ENCODE results near the gene ABL1. TPM values are rescaled to one million over a fixed set of nuclear protein-coding genes. Genes with fewer than 3 reads are reported as not detected.

ABL1 gene
- total and polyA plus RNA-seq, 2 of the 13 experiments (the other 11 are each of a cell fraction or from before 2014, with no cell fraction given) = 10.8 to 20.4 TPM

DNA sequence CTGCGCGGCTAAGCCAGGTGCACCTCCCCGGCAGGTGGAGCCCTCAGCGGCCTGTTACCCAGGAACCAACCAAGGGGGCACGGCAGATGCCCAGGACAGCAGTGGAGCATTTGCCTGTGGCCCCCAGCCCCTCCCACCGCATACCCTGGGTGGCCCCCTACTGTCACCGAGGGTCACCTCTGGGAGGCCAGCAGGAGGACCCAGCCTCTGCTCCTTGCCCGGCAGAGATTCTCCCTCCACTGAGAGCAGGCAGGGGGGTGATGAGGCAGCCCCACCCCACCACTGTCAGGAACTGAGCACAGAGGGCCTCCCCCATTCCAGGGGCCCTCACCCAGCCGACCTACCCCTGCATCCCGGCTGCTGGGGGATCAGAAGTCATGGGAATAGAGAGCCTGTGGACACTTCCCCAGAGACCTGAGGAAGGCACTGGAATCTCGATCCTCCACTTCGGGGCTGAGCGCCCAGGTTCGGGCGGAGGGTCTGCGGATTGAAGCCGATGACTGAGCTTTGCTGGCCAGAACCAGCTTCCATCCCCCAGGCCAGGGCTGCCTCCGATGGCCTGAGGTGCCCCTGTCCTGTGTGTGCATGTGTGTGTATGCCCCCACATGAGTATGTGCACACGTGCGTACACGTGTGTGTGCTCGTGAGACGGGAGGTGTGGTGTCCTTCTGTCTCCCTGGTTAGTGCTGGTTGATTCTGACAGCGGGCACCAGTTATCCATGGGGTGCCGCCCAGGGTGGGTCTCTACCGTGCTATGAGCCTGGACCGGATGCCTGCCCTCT, 61.4 kb downstream of the ABL1 start, which contains the start of gene QRFP (continued):
- TF ChIP-seq MZF1 (CRISPR knock-in tag; IDR thresholded peaks at IDR 0.05; ENCODE audit: borderline replicate concordance) = no peak
- TF ChIP-seq, protein P1, sequence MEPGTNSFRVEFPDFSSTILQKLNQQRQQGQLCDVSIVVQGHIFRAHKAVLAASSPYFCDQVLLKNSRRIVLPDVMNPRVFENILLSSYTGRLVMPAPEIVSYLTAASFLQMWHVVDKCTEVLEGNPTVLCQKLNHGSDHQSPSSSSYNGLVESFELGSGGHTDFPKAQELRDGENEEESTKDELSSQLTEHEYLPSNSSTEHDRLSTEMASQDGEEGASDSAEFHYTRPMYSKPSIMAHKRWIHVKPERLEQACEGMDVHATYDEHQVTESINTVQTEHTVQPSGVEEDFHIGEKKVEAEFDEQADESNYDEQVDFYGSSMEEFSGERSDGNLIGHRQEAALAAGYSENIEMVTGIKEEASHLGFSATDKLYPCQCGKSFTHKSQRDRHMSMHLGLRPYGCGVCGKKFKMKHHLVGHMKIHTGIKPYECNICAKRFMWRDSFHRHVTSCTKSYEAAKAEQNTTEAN (CRISPR knock-in tag; conservative IDR thresholded peaks at IDR 0.05) = no peak
- no peak for TF ChIP-seq TBX3 (IDR thresholded peaks at IDR 0.05; ENCODE audit: borderline replicate concordance)
- TF ChIP-seq, protein P2, sequence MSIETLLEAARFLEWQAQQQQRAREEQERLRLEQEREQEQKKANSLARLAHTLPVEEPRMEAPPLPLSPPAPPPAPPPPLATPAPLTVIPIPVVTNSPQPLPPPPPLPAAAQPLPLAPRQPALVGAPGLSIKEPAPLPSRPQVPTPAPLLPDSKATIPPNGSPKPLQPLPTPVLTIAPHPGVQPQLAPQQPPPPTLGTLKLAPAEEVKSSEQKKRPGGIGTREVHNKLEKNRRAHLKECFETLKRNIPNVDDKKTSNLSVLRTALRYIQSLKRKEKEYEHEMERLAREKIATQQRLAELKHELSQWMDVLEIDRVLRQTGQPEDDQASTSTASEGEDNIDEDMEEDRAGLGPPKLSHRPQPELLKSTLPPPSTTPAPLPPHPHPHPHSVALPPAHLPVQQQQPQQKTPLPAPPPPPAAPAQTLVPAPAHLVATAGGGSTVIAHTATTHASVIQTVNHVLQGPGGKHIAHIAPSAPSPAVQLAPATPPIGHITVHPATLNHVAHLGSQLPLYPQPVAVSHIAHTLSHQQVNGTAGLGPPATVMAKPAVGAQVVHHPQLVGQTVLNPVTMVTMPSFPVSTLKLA (IDR thresholded peaks at IDR 0.05) = peak; percentile 36; the same call in 1 of the 2 replicates
- TF ChIP-seq GFI1 (CRISPR knock-in tag; IDR thresholded peaks at IDR 0.05; ENCODE audit: borderline replicate concordance) = no peak
- TF ChIP-seq, protein P3, sequence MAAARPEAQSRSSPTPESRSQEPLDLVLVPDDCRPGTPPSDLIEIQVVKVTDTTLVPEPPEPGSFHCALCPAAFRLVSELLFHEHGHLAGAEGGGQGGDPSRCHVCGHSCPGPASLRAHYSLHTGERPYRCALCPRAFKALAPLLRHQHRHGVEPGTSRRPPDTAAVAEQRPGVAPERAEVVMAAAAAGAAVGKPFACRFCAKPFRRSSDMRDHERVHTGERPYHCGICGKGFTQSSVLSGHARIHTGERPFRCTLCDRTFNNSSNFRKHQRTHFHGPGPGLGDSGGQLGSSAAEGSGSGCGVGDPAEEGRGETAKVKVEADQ (CRISPR knock-in tag; IDR thresholded peaks at IDR 0.05; ENCODE audit: borderline replicate concordance) = no peak
- TF ChIP-seq GTF3A (CRISPR knock-in tag; conservative IDR thresholded peaks at IDR 0.05) = no peak
- TF ChIP-seq, protein P4, sequence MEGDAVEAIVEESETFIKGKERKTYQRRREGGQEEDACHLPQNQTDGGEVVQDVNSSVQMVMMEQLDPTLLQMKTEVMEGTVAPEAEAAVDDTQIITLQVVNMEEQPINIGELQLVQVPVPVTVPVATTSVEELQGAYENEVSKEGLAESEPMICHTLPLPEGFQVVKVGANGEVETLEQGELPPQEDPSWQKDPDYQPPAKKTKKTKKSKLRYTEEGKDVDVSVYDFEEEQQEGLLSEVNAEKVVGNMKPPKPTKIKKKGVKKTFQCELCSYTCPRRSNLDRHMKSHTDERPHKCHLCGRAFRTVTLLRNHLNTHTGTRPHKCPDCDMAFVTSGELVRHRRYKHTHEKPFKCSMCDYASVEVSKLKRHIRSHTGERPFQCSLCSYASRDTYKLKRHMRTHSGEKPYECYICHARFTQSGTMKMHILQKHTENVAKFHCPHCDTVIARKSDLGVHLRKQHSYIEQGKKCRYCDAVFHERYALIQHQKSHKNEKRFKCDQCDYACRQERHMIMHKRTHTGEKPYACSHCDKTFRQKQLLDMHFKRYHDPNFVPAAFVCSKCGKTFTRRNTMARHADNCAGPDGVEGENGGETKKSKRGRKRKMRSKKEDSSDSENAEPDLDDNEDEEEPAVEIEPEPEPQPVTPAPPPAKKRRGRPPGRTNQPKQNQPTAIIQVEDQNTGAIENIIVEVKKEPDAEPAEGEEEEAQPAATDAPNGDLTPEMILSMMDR (CRISPR knock-in tag; IDR thresholded peaks at IDR 0.05) = peak; percentile 70
- no peak for TF ChIP-seq PPARG (CRISPR knock-in tag; conservative IDR thresholded peaks at IDR 0.05)
- TF ChIP-seq RBM39 (IDR thresholded peaks at IDR 0.05; ENCODE audit: low read depth, low read length, poor library complexity, severe bottlenecking) = peak; percentile 31
- no peak for TF ChIP-seq ZNF124 (CRISPR knock-in tag; IDR thresholded peaks at IDR 0.05)
- TF ChIP-seq, protein P5, sequence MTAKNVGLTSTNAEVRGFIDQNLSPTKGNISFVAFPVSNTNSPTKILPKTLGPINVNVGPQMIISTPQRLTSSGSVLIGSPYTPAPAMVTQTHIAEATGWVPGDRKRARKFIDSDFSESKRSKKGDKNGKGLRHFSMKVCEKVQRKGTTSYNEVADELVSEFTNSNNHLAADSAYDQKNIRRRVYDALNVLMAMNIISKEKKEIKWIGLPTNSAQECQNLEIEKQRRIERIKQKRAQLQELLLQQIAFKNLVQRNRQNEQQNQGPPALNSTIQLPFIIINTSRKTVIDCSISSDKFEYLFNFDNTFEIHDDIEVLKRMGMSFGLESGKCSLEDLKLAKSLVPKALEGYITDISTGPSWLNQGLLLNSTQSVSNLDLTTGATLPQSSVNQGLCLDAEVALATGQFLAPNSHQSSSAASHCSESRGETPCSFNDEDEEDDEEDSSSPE (CRISPR knock-in tag; IDR thresholded peaks at IDR 0.05) = no peak
- TF ChIP-seq CENPX (CRISPR knock-in tag; IDR thresholded peaks at IDR 0.05) = no peak
- TF ChIP-seq ZBTB20 (CRISPR knock-in tag; IDR thresholded peaks at IDR 0.05; ENCODE audit: borderline replicate concordance, low read depth) = no peak
- TF ChIP-seq, protein P6, sequence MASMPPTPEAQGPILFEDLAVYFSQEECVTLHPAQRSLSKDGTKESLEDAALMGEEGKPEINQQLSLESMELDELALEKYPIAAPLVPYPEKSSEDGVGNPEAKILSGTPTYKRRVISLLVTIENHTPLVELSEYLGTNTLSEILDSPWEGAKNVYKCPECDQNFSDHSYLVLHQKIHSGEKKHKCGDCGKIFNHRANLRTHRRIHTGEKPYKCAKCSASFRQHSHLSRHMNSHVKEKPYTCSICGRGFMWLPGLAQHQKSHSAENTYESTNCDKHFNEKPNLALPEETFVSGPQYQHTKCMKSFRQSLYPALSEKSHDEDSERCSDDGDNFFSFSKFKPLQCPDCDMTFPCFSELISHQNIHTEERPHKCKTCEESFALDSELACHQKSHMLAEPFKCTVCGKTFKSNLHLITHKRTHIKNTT (CRISPR knock-in tag; IDR thresholded peaks at IDR 0.05) = no peak
- TF ChIP-seq TAF15 (IDR thresholded peaks at IDR 0.05; ENCODE audit: low read depth, low read length, poor library complexity, severe bottlenecking) = no peak
- TF ChIP-seq HNRNPL (IDR thresholded peaks at IDR 0.05; ENCODE audit: low read depth, low read length) = peak; percentile 72; the same call in 1 of the 2 replicates

Measured in HepG2 (cell line).